SU-DHL-6 (cell line): ENCODE data around the gene FANCC.

Source experiments
- H2AFZ ChIP-seq: fragments of 200-600 bp; sonication (generic); 2 replicates; pipeline ENCODE4 v1.6.1; 2014; ENCODE audit warnings: low read depth, mild to moderate bottlenecking, moderate library complexity, mixed read lengths, antibody characterized with exemption, low read length; ENCODE audit not compliant: severe bottlenecking
- H3F3A ChIP-seq: fragments of 200-600 bp; shearing (Covaris generic); 2 replicates; pipeline ENCODE4 v1.6.0; 2016; ENCODE audit warnings: antibody characterized with exemption, mild to moderate bottlenecking; ENCODE audit not compliant: insufficient read depth
- H3K27ac ChIP-seq: fragments of 200-600 bp; sonication (generic); 2 replicates; pipeline ENCODE4 v1.5.1; 2016; ENCODE audit warnings: low read depth, mild to moderate bottlenecking, low read length, moderate library complexity, mixed read lengths
- H3K27me3 ChIP-seq: fragments of 200-600 bp; sonication (generic), shearing (Covaris generic); 2 replicates; pipeline ENCODE4 v1.6.0; 2014; ENCODE audit warnings: mild to moderate bottlenecking, low read length
- H3K36me3 ChIP-seq: fragments of 200-600 bp; sonication (generic); 2 replicates; pipeline ENCODE4 v1.6.1; 2014; ENCODE audit warnings: mild to moderate bottlenecking, low read length, mixed read lengths
- H3K4me2 ChIP-seq: fragments of 300-600, 200-600 bp; shearing (Covaris generic), sonication (generic); 2 replicates; pipeline ENCODE4 v1.6.0; 2014; ENCODE audit warnings: low read length, low read depth, mild to moderate bottlenecking; ENCODE audit not compliant: poor library complexity, severe bottlenecking
- H3K4me3 ChIP-seq: fragments of 200-600 bp; sonication (generic); 2 replicates; pipeline ENCODE4 v1.5.1; 2014; ENCODE audit warnings: antibody characterized with exemption, low read length, mild to moderate bottlenecking, mixed read lengths; ENCODE audit not compliant: insufficient read depth, poor library complexity, severe bottlenecking
- H3K79me2 ChIP-seq: fragments of 200-600 bp; sonication (generic); 2 replicates; pipeline ENCODE4 v1.6.1; 2014; ENCODE audit warnings: mild to moderate bottlenecking, low read length, moderate library complexity; ENCODE audit not compliant: insufficient read depth
- H3K9ac ChIP-seq: fragments of 200-600 bp; sonication (generic); 2 replicates; pipeline ENCODE4 v1.7.0; 2014; ENCODE audit warnings: mild to moderate bottlenecking, low read length
- H3K9me2 ChIP-seq: fragments of 200-600 bp; sonication (generic); replicated peaks from 2 replicates; pipeline ENCODE4 v1.6.1; 2014; ENCODE audit warnings: low read length; ENCODE audit not compliant: insufficient read depth
- H3K9me3 ChIP-seq: fragments of 200-600 bp; sonication (generic); 2 replicates; pipeline ENCODE4 v1.6.1; 2014; ENCODE audit warnings: low read length, mixed read lengths; ENCODE audit not compliant: insufficient read depth
- H4K20me1 ChIP-seq: fragments of 200-600 bp; sonication (generic); 2 replicates; pipeline ENCODE4 v1.6.1; 2014; ENCODE audit warnings: low read depth, mild to moderate bottlenecking, antibody characterized with exemption, low read length, moderate library complexity, mixed read lengths
- EZH2phosphoT487 ChIP-seq: fragments of 200-600 bp; sonication (generic), shearing (Covaris generic); conservative IDR thresholded peaks from 2 replicates; pipeline ENCODE4 v1.6.1; 2018; ENCODE audit warnings: mild to moderate bottlenecking, antibody characterized with exemption, low read length, moderate library complexity, mixed read lengths
- TF ChIP-seq, protein P1 (sequence below): fragments of 200-600 bp; sonication (generic); IDR thresholded peaks from one replicate; pipeline ENCODE4 v1.5.1; 2017; ENCODE audit warnings: antibody characterized with exemption, mild to moderate bottlenecking, low read length, moderate library complexity; ENCODE audit not compliant: insufficient read depth, poor library complexity, severe bottlenecking

FANCC gene

DNA sequence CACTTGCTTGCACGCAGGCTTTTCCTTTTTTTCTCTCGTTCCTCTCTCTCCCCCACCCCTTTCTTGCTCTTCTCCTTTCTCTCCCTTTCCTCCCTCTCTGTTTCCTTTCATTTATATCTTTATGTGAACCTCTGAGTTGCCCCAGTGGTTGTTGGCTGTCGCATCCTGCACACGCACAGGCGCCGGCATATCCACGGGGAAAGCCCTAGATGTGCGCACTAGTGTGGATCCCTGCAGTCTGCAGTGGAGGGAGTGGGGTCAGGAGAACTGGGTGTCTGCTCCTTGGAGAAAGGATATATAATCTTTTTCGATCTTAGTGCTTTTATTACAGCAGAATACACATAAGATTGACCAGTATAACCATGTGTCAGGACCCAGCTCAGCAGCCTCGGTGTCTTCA, 223.5 kb downstream of the FANCC start:
- H3F3A ChIP-seq, result no peaks in the 10 kb centered on the region
- H2AFZ ChIP-seq, result no peak overlapping the region
- no peak overlapping the region for H3K4me2 ChIP-seq
- H3K27me3 ChIP-seq, result no peaks in the 10 kb centered on the region
- TF ChIP-seq EZH2phosphoT487, result no peak
- TF ChIP-seq, protein P1, sequence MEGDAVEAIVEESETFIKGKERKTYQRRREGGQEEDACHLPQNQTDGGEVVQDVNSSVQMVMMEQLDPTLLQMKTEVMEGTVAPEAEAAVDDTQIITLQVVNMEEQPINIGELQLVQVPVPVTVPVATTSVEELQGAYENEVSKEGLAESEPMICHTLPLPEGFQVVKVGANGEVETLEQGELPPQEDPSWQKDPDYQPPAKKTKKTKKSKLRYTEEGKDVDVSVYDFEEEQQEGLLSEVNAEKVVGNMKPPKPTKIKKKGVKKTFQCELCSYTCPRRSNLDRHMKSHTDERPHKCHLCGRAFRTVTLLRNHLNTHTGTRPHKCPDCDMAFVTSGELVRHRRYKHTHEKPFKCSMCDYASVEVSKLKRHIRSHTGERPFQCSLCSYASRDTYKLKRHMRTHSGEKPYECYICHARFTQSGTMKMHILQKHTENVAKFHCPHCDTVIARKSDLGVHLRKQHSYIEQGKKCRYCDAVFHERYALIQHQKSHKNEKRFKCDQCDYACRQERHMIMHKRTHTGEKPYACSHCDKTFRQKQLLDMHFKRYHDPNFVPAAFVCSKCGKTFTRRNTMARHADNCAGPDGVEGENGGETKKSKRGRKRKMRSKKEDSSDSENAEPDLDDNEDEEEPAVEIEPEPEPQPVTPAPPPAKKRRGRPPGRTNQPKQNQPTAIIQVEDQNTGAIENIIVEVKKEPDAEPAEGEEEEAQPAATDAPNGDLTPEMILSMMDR, result no peak
- H3K79me2 ChIP-seq, result no peaks in the 10 kb centered on the region
- no peaks in the 10 kb centered on the region for H3K9me3 ChIP-seq
- H3K9ac ChIP-seq, result no peak overlapping the region
- H4K20me1 ChIP-seq, result no peaks in the 10 kb centered on the region
- no peaks in the 10 kb centered on the region for H3K9me2 ChIP-seq
- no peak overlapping the region for H3K27ac ChIP-seq
- H3K36me3 ChIP-seq, result no peaks in the 10 kb centered on the region
- no peak overlapping the region for H3K4me3 ChIP-seq

GRCh38 chr9:95093586-95093985, 223.9 kb downstream of the FANCC start:
- Histone ChIP-seq H4K20me1 (no peaks in the 10 kb centered on the region), H3K4me2 (no peak overlapping the region), H3K9ac (no peak overlapping the region), H3K79me2 (no peaks in the 10 kb centered on the region), H3K9me2 (no peaks in the 10 kb centered on the region), H3K4me3 (no peak overlapping the region), H2AFZ (no peak overlapping the region), H3K9me3 (no peaks in the 10 kb centered on the region), H3K27ac (no peak overlapping the region), H3F3A (no peaks in the 10 kb centered on the region), H3K36me3 (no peaks in the 10 kb centered on the region), H3K27me3 (no peaks in the 10 kb centered on the region)
- no peak for TF ChIP-seq EZH2phosphoT487
- TF ChIP-seq, protein P1, result no peak

GRCh38 chr9:95092262-95093072, 225.0 kb downstream of the FANCC start:
- Histone ChIP-seq H3F3A (no peaks in the 10 kb centered on the region), H3K4me3 (no peak overlapping the region), H3K9ac (no peak overlapping the region), H3K27me3 (no peaks in the 10 kb centered on the region), H3K9me2 (no peaks in the 10 kb centered on the region), H3K36me3 (no peaks in the 10 kb centered on the region), H4K20me1 (no peaks in the 10 kb centered on the region), H3K9me3 (no peaks in the 10 kb centered on the region), H2AFZ (no peak overlapping the region), H3K4me2 (no peak overlapping the region), H3K27ac (no peak overlapping the region), H3K79me2 (no peaks in the 10 kb centered on the region)
- no peak for TF ChIP-seq EZH2phosphoT487
- TF ChIP-seq, protein P1, result no peak
